ENCODE data around the gene MEGF6.

The MEGF6 gene

DNA sequence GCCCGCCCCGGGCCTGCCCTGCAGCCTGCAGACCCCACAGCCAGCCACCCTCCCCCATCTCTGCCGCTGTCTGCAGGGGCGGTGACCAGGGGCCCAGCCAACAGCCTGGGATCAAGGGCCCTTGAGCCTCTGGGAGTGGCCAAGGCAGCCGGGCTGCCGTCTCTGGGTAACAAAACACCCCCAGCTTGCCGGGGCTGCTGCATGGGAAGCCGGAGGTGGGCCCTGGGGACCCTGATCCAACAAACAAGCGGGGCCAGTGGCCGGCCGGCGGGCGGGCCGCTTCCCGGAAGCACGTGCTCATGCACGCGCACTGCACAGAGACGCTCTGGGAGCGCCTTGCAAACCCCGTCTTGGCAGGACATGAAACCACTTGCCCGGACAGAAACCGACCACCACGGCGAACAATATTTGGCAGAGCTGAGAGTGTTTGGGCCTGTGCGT lies 13.2 kb downstream of the MEGF6 start:
- no peak overlapping the region for H3K4me3 ChIP-seq (replicated peaks in 1 of 2; ENCODE audit: low read depth in 2 of 2, low read length in 2 of 2)
- peak in 1 of 2 donors; percentile 75 for DNase-seq (ENCODE audit: low read depth in 2 of 2)
- TF ChIP-seq, protein P1, sequence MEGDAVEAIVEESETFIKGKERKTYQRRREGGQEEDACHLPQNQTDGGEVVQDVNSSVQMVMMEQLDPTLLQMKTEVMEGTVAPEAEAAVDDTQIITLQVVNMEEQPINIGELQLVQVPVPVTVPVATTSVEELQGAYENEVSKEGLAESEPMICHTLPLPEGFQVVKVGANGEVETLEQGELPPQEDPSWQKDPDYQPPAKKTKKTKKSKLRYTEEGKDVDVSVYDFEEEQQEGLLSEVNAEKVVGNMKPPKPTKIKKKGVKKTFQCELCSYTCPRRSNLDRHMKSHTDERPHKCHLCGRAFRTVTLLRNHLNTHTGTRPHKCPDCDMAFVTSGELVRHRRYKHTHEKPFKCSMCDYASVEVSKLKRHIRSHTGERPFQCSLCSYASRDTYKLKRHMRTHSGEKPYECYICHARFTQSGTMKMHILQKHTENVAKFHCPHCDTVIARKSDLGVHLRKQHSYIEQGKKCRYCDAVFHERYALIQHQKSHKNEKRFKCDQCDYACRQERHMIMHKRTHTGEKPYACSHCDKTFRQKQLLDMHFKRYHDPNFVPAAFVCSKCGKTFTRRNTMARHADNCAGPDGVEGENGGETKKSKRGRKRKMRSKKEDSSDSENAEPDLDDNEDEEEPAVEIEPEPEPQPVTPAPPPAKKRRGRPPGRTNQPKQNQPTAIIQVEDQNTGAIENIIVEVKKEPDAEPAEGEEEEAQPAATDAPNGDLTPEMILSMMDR (IDR thresholded peaks at IDR 0.05; ENCODE audit: low read depth, low read length): no peak

GRCh38 chr1:3597599-3597964 lies 13.7 kb downstream of the MEGF6 start:
- TF ChIP-seq, protein P1 (IDR thresholded peaks at IDR 0.05; ENCODE audit: low read depth, low read length): no peak
- DNase-seq (ENCODE audit: low read depth in 2 of 2): no peak
- H3K4me3 ChIP-seq (replicated peaks in 1 of 2; ENCODE audit: low read depth in 2 of 2, low read length in 2 of 2): no peak overlapping the region

DNA sequence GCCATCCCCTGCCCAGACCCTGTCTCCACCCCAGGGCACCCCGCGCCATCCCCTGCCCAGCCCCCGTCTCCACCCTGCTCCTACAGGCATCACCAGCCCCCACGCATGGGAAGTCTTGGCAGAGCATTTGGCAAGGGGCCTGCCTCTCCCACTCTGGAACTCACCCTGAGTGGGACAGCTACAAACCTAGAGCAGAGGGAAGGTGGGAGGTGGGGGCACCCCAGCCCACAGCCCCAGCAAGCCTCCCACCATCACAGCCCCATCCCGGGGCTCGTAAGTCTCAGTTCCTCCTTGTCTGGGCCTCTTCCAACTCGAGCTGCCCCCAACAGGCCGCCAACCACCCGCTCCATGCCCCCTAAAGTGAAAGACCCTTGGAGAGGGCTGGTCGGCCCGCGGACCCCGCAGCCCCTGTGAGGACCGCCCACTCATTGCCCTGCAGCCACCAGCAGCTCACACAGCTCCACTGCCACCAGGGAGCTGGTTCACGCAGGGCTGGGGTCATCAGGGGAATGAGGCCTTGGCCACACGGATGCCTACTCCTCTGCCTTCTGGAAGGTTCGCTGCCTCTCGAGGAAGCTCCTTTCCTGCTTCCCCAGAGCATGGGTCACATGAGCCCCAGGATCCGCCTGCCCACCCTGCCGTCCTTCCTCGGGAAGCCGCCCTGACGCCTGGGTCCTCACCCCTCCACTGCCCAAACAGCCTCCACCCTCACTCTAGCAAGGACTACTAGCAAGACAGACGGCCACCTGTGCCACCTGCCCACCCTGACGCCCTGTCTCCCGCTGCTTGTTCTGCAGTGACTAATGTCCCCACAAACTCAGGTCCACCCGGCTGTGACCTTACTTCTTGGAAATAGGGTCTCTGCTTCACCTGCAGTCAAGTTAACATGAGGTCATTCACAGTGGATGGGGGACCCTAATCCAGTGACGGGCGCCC lies 14.4 kb downstream of the MEGF6 start:
- TF ChIP-seq, protein P1 (IDR thresholded peaks at IDR 0.05; ENCODE audit: low read depth, low read length): no peak
- no peak for DNase-seq (ENCODE audit: low read depth in 2 of 2)
- H3K4me3 ChIP-seq (replicated peaks in 1 of 2; ENCODE audit: low read depth in 2 of 2, low read length in 2 of 2): no peak overlapping the region

- DNase-seq (ENCODE audit: low read depth in 2 of 2): no peak
Measured at GRCh38 chr1:3595949-3596348, 15.4 kb downstream of the MEGF6 start.

GRCh38 chr1:3594706-3595377 lies 16.5 kb downstream of the MEGF6 start:
- no peak overlapping the region for H3K4me3 ChIP-seq (replicated peaks in 1 of 2; ENCODE audit: low read depth in 2 of 2, low read length in 2 of 2)
- DNase-seq (ENCODE audit: low read depth in 2 of 2): no peak
- TF ChIP-seq, protein P1 (IDR thresholded peaks at IDR 0.05; ENCODE audit: low read depth, low read length): no peak

More at GRCh38 chr1:3595949-3596348, 15.4 kb downstream of the MEGF6 start:
- no peak overlapping the region for H3K4me3 ChIP-seq (replicated peaks in 1 of 2; ENCODE audit: low read depth in 2 of 2, low read length in 2 of 2)
- TF ChIP-seq, protein P1 (IDR thresholded peaks at IDR 0.05; ENCODE audit: low read depth, low read length): no peak

GRCh38 chr1:3593745-3594144 lies 17.6 kb downstream of the MEGF6 start:
- no peak overlapping the region for H3K4me3 ChIP-seq (replicated peaks in 1 of 2; ENCODE audit: low read depth in 2 of 2, low read length in 2 of 2)
- TF ChIP-seq, protein P1 (IDR thresholded peaks at IDR 0.05; ENCODE audit: low read depth, low read length): no peak
- no peak for DNase-seq (ENCODE audit: low read depth in 2 of 2)
